SW480 (cell line): ENCODE results near the gene OS9.
"Not testable (repeated sequence)": the region's sequence is repeated elsewhere in the genome, so short reads cannot be mapped to it uniquely, and the experiment has no call there.

Experiments used
- DNase-seq: peaks from one replicate; pipeline ENCODE4 v3.0.0-alpha.2; 2016; ENCODE audit warnings: low spot score

The OS9 gene

GRCh38 chr12:57693659-57694458 is at the start of gene OS9:
TSS of gene OS9 (plus strand) at chr12:57694132. CDS start at chr12:57694162, 30 bp downstream.
- peak; percentile 99 for DNase-seq

GRCh38 chr12:57645990-57646658 is 47.8 kb upstream of the OS9 start:
- not testable (repeated sequence) for DNase-seq

GRCh38 chr12:57646659-57647049 is 47.3 kb upstream of the OS9 start:
- not testable (repeated sequence) for DNase-seq

- DNase-seq, result no peak
These were observed 39.9 kb upstream of the OS9 start for GRCh38 chr12:57654042-57654441.

GRCh38 chr12:57655541-57656240 is 38.2 kb upstream of the OS9 start:
- no peak for DNase-seq

- not testable (repeated sequence) for DNase-seq
These were observed 37.5 kb upstream of the OS9 start for GRCh38 chr12:57656408-57656807.

- no peak for DNase-seq
These were observed 36.2 kb upstream of the OS9 start for GRCh38 chr12:57657744-57658143.

GRCh38 chr12:57658890-57659289 is 35.0 kb upstream of the OS9 start:
- DNase-seq, result no peak

- DNase-seq, result no peak
These were observed 32.6 kb upstream of the OS9 start for GRCh38 chr12:57661376-57661775.

- not testable (repeated sequence) for DNase-seq
These were observed 28.7 kb upstream of the OS9 start for GRCh38 chr12:57665066-57665820.

GRCh38 chr12:57666897-57667296 is 27.0 kb upstream of the OS9 start:
- DNase-seq, result no peak

- DNase-seq, result not testable (repeated sequence)
These were observed 24.2 kb upstream of the OS9 start for GRCh38 chr12:57669691-57670090.

- DNase-seq, result not testable (repeated sequence)
These were observed 22.1 kb upstream of the OS9 start for GRCh38 chr12:57671811-57672210.

GRCh38 chr12:57672801-57673200 is 21.1 kb upstream of the OS9 start:
- no peak for DNase-seq

GRCh38 chr12:57674691-57675090 is 19.2 kb upstream of the OS9 start:
- DNase-seq, result no peak

GRCh38 chr12:57677947-57678346 is 16.0 kb upstream of the OS9 start:
- DNase-seq, result not testable (repeated sequence)

- DNase-seq, result no peak
These were observed 14.2 kb upstream of the OS9 start for GRCh38 chr12:57679697-57680096.

- DNase-seq, result no peak
These were observed 6.1 kb upstream of the OS9 start for GRCh38 chr12:57687862-57688261.

GRCh38 chr12:57688931-57689330 is 5.0 kb upstream of the OS9 start:
- no peak for DNase-seq

- DNase-seq, result no peak
These were observed 1.4 kb upstream of the OS9 start for GRCh38 chr12:57692500-57692899.

GRCh38 chr12:57693317-57693658 is 644 bp upstream of the OS9 start:
- DNase-seq, result no peak

GRCh38 chr12:57694459-57695019 is 607 bp downstream of the OS9 start:
- DNase-seq, result peak; percentile 8
